GM13977 (cell line): ENCODE results near the gene AKT3.

Experiments used
- DNase-seq: peaks from one replicate; pipeline ENCODE4 v3.0.0; 2012; ENCODE audit warnings: low spot score
- in situ Hi-C: fragments of 300-500 bp; cut with MboI; formaldehyde crosslinking; loops from one replicate; pipeline ENCODE4 v1.12.0; 2022; ENCODE audit warnings: low sequenced_read_pairs, low pct_unique_long_range_greater_than_20kb, mixed read lengths, inconsistent platforms; ENCODE audit not compliant: unreplicated experiment
- TF ChIP-seq, protein P1 (sequence below): IDR thresholded peaks from 2 replicates; pipeline ENCODE4 v1.5.1; 2012; ENCODE audit warnings: mild to moderate bottlenecking, control low read depth; ENCODE audit not compliant: insufficient read depth; ENCODE audit errors: extremely low read depth, missing control alignments

The AKT3 gene

DNA sequence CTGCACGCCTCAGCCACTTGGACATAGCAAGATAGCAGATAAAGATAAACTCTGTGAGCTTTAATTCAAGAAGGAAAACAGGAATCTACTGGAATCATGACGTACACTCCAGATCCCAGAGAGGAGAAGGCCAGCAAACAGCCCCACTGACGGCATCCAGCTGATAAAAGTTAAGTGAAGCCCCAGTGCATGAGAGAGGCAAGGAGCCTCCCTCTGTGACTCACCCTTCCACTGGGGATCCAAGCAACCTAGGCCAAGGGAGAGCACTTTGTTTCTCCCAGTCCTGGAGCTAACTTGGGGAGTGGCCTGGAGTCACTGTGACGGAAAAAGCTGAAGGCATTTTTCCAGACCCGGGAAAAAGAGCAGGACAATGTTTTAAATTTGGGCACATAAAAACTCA is 270.0 kb downstream of the AKT3 start:
- TF ChIP-seq, protein P1, sequence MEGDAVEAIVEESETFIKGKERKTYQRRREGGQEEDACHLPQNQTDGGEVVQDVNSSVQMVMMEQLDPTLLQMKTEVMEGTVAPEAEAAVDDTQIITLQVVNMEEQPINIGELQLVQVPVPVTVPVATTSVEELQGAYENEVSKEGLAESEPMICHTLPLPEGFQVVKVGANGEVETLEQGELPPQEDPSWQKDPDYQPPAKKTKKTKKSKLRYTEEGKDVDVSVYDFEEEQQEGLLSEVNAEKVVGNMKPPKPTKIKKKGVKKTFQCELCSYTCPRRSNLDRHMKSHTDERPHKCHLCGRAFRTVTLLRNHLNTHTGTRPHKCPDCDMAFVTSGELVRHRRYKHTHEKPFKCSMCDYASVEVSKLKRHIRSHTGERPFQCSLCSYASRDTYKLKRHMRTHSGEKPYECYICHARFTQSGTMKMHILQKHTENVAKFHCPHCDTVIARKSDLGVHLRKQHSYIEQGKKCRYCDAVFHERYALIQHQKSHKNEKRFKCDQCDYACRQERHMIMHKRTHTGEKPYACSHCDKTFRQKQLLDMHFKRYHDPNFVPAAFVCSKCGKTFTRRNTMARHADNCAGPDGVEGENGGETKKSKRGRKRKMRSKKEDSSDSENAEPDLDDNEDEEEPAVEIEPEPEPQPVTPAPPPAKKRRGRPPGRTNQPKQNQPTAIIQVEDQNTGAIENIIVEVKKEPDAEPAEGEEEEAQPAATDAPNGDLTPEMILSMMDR = no peak
- in situ Hi-C loops = no loop called here
- DNase-seq = no peak

DNA sequence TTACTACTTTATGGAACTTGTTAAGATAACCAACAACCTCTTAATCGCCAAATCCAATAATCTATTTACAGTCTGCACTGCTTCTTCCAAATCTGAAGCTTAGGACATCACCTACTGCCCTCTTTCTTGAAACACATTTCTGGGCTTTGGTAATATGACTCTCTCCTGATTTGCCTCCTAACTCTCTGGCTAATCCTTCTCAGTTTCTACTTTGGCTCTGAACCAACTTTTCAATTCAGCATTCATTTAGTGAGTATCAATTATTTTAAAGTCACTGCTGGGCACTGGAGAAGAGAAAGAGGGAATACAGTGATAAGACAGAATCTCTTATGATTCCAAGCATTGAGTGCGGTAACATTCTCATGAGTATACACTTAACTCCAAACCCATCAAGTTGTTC is 275.0 kb downstream of the AKT3 start:
- no peak for DNase-seq
- TF ChIP-seq, protein P1 = no peak
- in situ Hi-C loops = no loop called here

DNA sequence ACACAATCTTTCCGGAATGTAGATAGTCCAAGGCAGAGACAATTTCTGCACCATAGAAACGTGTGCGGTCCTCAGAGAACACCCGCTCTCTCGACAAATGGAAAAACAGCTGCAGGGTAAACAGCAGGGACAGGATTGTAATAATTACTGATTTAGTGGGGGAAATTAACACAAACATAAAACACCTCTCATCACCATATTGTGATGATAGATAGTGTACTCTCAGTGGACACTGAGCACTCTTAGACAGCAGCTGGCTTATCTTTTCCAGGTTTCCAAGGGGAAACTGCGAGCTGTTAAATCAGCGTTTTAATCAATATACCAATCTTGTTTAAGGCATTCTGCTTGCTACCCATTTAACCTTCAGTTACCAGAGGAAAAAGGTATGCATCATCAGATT is 277.1 kb downstream of the AKT3 start:
- in situ Hi-C loops = no loop called here
- TF ChIP-seq, protein P1 = no peak
- DNase-seq = no peak

DNA sequence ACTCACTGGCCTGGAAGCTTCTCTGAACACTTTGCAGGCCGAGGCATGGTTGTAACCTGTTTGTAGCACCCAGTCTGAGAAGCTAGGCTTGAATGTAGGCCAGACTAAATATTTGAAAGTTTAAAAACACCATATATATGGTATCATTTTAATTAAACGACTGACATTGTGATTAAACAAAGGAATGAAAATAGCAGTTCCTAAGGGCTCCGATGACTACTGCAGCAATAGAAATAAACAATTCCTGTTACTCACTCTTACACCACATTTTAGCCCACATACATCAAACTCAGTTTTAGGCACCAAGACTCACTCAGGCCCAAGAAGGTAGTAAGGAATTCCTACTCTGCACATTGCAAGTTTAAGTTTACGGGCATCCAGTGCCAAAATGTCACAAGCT is 281.2 kb downstream of the AKT3 start:
- in situ Hi-C loops = no loop called here
- TF ChIP-seq, protein P1 = no peak
- no peak for DNase-seq

DNA sequence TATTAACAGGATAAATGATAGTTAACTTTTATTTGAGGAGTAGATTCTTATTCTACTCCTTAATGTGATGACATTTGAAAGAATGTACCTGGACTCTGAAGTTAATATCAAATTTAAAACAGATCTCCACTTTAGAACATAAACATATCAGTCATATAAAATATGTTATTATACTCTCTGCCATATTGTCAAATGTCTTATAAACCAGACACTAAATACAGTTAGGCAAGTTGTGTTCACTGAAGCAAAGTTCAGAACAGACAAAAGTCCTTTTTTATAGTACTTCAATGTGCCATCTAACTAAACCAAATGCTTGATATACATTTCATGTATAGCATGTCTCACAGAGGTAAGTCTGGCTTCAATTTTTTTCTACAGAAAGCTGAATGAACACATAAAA is 285.2 kb downstream of the AKT3 start:
- TF ChIP-seq, protein P1 = no peak
- in situ Hi-C loops = no loop called here
- no peak for DNase-seq

DNA sequence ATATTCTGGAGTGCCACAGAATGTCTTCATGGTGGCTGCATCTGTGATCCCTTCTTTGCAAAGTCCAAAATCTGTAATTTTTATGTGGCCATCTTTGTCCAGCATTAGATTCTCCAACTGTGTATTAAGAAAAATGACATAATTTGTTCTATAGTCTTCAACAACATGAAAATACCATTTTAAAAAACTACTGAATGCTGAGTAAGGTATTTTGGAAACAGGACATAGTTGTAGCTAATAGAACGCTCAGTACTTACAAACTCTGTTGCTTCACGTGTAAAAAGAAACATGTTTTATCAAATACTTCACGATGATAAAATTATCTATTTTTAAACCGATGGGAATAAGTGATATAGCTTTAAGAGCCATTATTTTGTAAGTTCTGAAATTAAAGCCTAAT is 286.3 kb downstream of the AKT3 start:
- no peak for DNase-seq
- in situ Hi-C loops = no loop called here
- TF ChIP-seq, protein P1 = no peak

DNA sequence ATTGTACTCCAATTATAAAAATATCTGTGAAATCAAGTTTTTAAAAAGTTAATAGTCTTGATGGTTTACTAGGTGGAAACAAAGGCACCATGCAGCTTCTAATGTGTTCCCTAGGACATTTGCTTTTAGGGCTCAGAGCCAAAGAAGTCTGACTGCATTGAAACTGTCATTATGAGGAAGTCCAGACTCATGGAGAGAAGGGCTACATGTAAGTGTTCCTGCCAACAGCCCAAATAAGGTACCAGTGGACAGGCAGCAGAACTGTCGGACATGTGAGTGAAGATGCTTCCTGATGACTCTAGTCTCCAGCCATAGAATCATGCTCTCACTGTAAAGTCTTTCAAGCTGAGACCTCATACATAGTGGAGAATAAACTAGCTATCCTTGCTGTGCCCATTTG is 287.6 kb downstream of the AKT3 start:
- TF ChIP-seq, protein P1 = no peak
- no peak for DNase-seq
- in situ Hi-C loops = no loop called here
